Fibroblast of lung (primary cell): ENCODE data around the gene NR2F1-AS1. TPM values are rescaled to one million over a fixed set of nuclear protein-coding genes. Genes with fewer than 3 reads are reported as not detected.

ENCODE experiments used
- DNase-seq, 2 donors: peaks; one replicate each; pipeline versions ENCODE4 v3.0.0 to v3.0.0-alpha.2; 2010; ENCODE audit warnings: low read depth in 2 of 2
- H2AFZ ChIP-seq: 2 replicates; pipeline ENCODE4 v1.5.1; 2012; ENCODE audit warnings: low read length, control low read depth, inconsistent platforms
- H3K27ac ChIP-seq: 2 replicates; pipeline ENCODE4 v1.5.1; 2011; ENCODE audit warnings: low read length, control low read depth; ENCODE audit not compliant: insufficient read depth
- H3K27me3 ChIP-seq: 2 replicates; pipeline ENCODE4 v1.5.1; 2011; ENCODE audit warnings: mild to moderate bottlenecking, low read length; ENCODE audit not compliant: control insufficient read depth, insufficient read depth
- H3K36me3 ChIP-seq: 2 replicates; pipeline ENCODE4 v1.5.1; 2011; ENCODE audit warnings: low read length; ENCODE audit not compliant: control insufficient read depth, insufficient read depth
- H3K4me1 ChIP-seq: 2 replicates; pipeline ENCODE4 v1.5.1; 2011; ENCODE audit warnings: low read length; ENCODE audit not compliant: control insufficient read depth, insufficient read depth; ENCODE audit errors: extremely low read depth
- H3K4me2 ChIP-seq: 2 replicates; pipeline ENCODE4 v1.5.1; 2011; ENCODE audit warnings: low read length, control low read depth; ENCODE audit not compliant: insufficient read depth; ENCODE audit errors: extremely low read depth
- H3K4me3 ChIP-seq, 4 experiments: fragments of 200-600 bp in 1 of 4; sonication (generic) in 1 of 4; replicated peaks in 1 of 4; 2 replicates each; pipeline ENCODE4 v1.5.1; 2011 to 2016; ENCODE audit warnings: low read length in 4 of 4, low read depth in 3 of 4, mild to moderate bottlenecking in 3 of 4, control low read depth in 2 of 4, inconsistent platforms in 1 of 4, mixed read lengths in 1 of 4; ENCODE audit not compliant: insufficient read depth in 1 of 4; ENCODE audit errors: control extremely low read depth in 1 of 4
- H3K79me2 ChIP-seq: 2 replicates; pipeline ENCODE4 v1.5.1; 2012; ENCODE audit warnings: mild to moderate bottlenecking, low read length, inconsistent platforms; ENCODE audit not compliant: control insufficient read depth, insufficient read depth
- H3K9ac ChIP-seq: 2 replicates; pipeline ENCODE4 v1.5.1; 2011; ENCODE audit warnings: mild to moderate bottlenecking, low read length, control low read depth; ENCODE audit not compliant: insufficient read depth
- H3K9me3 ChIP-seq: 2 replicates; pipeline ENCODE4 v1.5.1; 2012; ENCODE audit warnings: low read depth, low read length; ENCODE audit not compliant: control insufficient read depth, insufficient read depth
- H4K20me1 ChIP-seq: 2 replicates; pipeline ENCODE4 v1.5.1; 2011; ENCODE audit warnings: low read length; ENCODE audit not compliant: control insufficient read depth, insufficient read depth; ENCODE audit errors: extremely low read depth
- CTCF ChIP-seq, 2 donors: IDR thresholded peaks in 1 of 2; conservative IDR thresholded peaks in 1 of 2; 1 replicate in 1 of 2; 2 replicates in 1 of 2; pipeline ENCODE4 v1.5.1; 2011 to 2012; ENCODE audit warnings: low read length in 2 of 2, control low read depth in 1 of 2, inconsistent platforms in 1 of 2, low read depth in 1 of 2, mild to moderate bottlenecking in 1 of 2
- EZH2 ChIP-seq: IDR thresholded peaks from 2 replicates; pipeline ENCODE4 v1.5.1; 2012; ENCODE audit warnings: low read length, control low read depth, mild to moderate bottlenecking; ENCODE audit errors: missing control alignments
- polyA plus RNA-seq, 2 donors: library from polyadenylated mRNA; depleted of rRNA in 1 of 2; stranded (reverse) in 1 of 2; unstranded in 1 of 2; fragments of >200 nt; gene quantifications; 2 replicates each; pipeline ENCODE4 v1.2.1, GENCODE V29; 2011 to 2012; ENCODE audit warnings: missing spikeins in 1 of 2
- total RNA-seq: library from RNA; depleted of rRNA; stranded (reverse); fragments of >200 nt; gene quantifications from 2 replicates; pipeline ENCODE4 v1.2.1, GENCODE V29; 2014

NR2F1-AS1 gene
- total and polyA plus RNA-seq, 2 donors (not counting 1 experiment from before 2014, with no cell fraction given): 29.6 to 44.6 TPM

GRCh38 chr5:93430673-93431199 is 150.3 kb downstream of the NR2F1-AS1 start:
- Histone ChIP-seq H3K9ac (no peak overlapping the region), H3K27ac (no peak overlapping the region), H3K79me2 (no peaks in the 10 kb centered on the region), H3K4me2 (no peak overlapping the region), H3K9me3 (no peaks in the 10 kb centered on the region), H3K36me3 (no peaks in the 10 kb centered on the region), H3K4me1 (no peaks in the 10 kb centered on the region), H3K4me3 (no peak overlapping the region), H4K20me1 (no peaks in the 10 kb centered on the region), H3K27me3 (no peaks in the 10 kb centered on the region), H2AFZ (no peak overlapping the region)
- TF ChIP-seq CTCF (conservative IDR thresholded peaks at IDR 0.05 in 1 of 2, IDR thresholded peaks at IDR 0.05 in 1 of 2; ENCODE audit: low read depth in 1 of 2, low read length in 2 of 2): no peak
- no peak for TF ChIP-seq EZH2
- DNase-seq: no peak

DNA sequence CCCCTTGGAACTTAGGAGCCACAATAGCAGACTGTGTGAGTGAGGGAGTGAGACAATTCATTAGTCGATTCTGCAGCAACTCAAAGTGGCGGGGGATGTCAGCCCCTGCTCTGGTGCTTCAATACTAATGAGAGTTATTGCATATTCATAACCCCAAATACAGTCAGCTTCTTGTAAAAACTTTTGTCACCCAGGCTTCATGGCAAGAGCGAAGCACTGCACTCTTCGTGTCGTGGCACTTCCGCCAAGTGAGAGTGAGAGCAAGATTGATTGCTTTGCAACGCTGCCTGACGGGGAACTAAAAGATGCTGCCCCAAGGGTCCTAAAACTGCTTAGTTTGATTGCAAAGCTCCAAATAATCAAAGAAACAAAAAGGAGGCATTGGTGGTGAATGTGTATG is 150.9 kb downstream of the NR2F1-AS1 start:
- Histone ChIP-seq H3K79me2 (no peaks in the 10 kb centered on the region), H3K4me3 (no peak overlapping the region), H3K4me1 (no peaks in the 10 kb centered on the region), H3K9me3 (no peaks in the 10 kb centered on the region), H3K27ac (no peak overlapping the region), H2AFZ (no peak overlapping the region), H3K9ac (no peak overlapping the region), H3K27me3 (no peaks in the 10 kb centered on the region), H4K20me1 (no peaks in the 10 kb centered on the region), H3K4me2 (no peak overlapping the region), H3K36me3 (no peaks in the 10 kb centered on the region)
- no peak for DNase-seq
- TF ChIP-seq CTCF (conservative IDR thresholded peaks at IDR 0.05 in 1 of 2, IDR thresholded peaks at IDR 0.05 in 1 of 2; ENCODE audit: low read depth in 1 of 2, low read length in 2 of 2) (no peak), EZH2 (no peak)

GRCh38 chr5:93428868-93429267 is 152.2 kb downstream of the NR2F1-AS1 start:
- Histone ChIP-seq H3K79me2 (no peaks in the 10 kb centered on the region), H4K20me1 (no peaks in the 10 kb centered on the region), H3K4me1 (no peaks in the 10 kb centered on the region), H3K9ac (no peak overlapping the region), H2AFZ (no peak overlapping the region), H3K27me3 (no peaks in the 10 kb centered on the region), H3K4me3 (no peak overlapping the region), H3K27ac (no peak overlapping the region), H3K9me3 (no peaks in the 10 kb centered on the region), H3K4me2 (no peak overlapping the region), H3K36me3 (no peaks in the 10 kb centered on the region)
- peak in 1 of 2 donors; percentile 80 for DNase-seq
- TF ChIP-seq CTCF (conservative IDR thresholded peaks at IDR 0.05 in 1 of 2, IDR thresholded peaks at IDR 0.05 in 1 of 2; ENCODE audit: low read depth in 1 of 2, low read length in 2 of 2) (no peak), EZH2 (no peak)
